ENCODE results near the gene HYAL3. TPM values are rescaled to one million over a fixed set of nuclear protein-coding genes. Genes with fewer than 3 reads are reported as not detected.
A peak's percentile ranks its signal among the peaks of the same experiment; 100 is the strongest.

The HYAL3 gene
- total and polyA plus RNA-seq, 2 of the 13 experiments (the other 11 are each of a cell fraction or from before 2014, with no cell fraction given) = 5.5 to 10.4 TPM

GRCh38 chr3:50336452-50337174 lies 37.4 kb upstream of the HYAL3 start (continued):
- TF ChIP-seq DBP (CRISPR knock-in tag; IDR thresholded peaks at IDR 0.05; ENCODE audit: not compliant biosample characterization) = no peak
- no peak; the same call in 1 of the 2 replicates for TF ChIP-seq ZNF256 (CRISPR knock-in tag; conservative IDR thresholded peaks at IDR 0.05)
- TF ChIP-seq ADNP (CRISPR knock-in tag; IDR thresholded peaks at IDR 0.05) = no peak
- TF ChIP-seq CREB3 (CRISPR knock-in tag; IDR thresholded peaks at IDR 0.05) = 0 out of 2 replicates have a peak, but pooled peaks have one; percentile 15
- no peak for TF ChIP-seq SSRP1 (CRISPR knock-in tag; IDR thresholded peaks at IDR 0.05)
- no peak for TF ChIP-seq HIVEP1 (CRISPR knock-in tag; IDR thresholded peaks at IDR 0.05)
- TF ChIP-seq ZNF605 (CRISPR knock-in tag; IDR thresholded peaks at IDR 0.05) = no peak
- no peak for TF ChIP-seq ZNF83 (CRISPR knock-in tag; IDR thresholded peaks at IDR 0.05; ENCODE audit: borderline replicate concordance)
- TF ChIP-seq AGO2 (optimal IDR thresholded peaks at IDR 0.05; ENCODE audit: low read depth, low read length) = peak; percentile 31
- TF ChIP-seq SMARCC2 (IDR thresholded peaks at IDR 0.05) = no peak
- no peak for TF ChIP-seq ZFP91 (CRISPR knock-in tag; IDR thresholded peaks at IDR 0.05; ENCODE audit: borderline replicate concordance)
- TF ChIP-seq ZIK1 (CRISPR knock-in tag; IDR thresholded peaks at IDR 0.05; ENCODE audit: borderline replicate concordance, low read depth) = no peak
- TF ChIP-seq JDP2 (CRISPR knock-in tag; IDR thresholded peaks at IDR 0.05; ENCODE audit: borderline replicate concordance) = no peak
- no peak for TF ChIP-seq FOXO4 (CRISPR knock-in tag; conservative IDR thresholded peaks at IDR 0.05)
- TF ChIP-seq DMTF1 (CRISPR knock-in tag; IDR thresholded peaks at IDR 0.05) = peak; percentile 26; the same call in 1 of the 2 replicates
- TF ChIP-seq PREB (CRISPR knock-in tag; IDR thresholded peaks at IDR 0.05) = no peak
- peak; percentile 66; the same call in 1 of the 2 replicates for TF ChIP-seq ZSCAN12 (CRISPR knock-in tag; IDR thresholded peaks at IDR 0.05)
- peak; percentile 74; the same call in 1 of the 2 replicates for TF ChIP-seq ZBTB7A (CRISPR knock-in tag; IDR thresholded peaks at IDR 0.05)
- TF ChIP-seq ZBTB37 (CRISPR knock-in tag; IDR thresholded peaks at IDR 0.05) = no peak
